HG03457 (cell line): ENCODE measurements around the gene ERVMER34-1.

ENCODE experiments used
- ATAC-seq: cut with Tn5 transposase; IDR thresholded peaks from one replicate; pipeline ENCODE4 v1.9.1; 2021; ENCODE audit warnings: moderate number of reproducible peaks; ENCODE audit not compliant: unreplicated experiment

Gene ERVMER34-1

DNA sequence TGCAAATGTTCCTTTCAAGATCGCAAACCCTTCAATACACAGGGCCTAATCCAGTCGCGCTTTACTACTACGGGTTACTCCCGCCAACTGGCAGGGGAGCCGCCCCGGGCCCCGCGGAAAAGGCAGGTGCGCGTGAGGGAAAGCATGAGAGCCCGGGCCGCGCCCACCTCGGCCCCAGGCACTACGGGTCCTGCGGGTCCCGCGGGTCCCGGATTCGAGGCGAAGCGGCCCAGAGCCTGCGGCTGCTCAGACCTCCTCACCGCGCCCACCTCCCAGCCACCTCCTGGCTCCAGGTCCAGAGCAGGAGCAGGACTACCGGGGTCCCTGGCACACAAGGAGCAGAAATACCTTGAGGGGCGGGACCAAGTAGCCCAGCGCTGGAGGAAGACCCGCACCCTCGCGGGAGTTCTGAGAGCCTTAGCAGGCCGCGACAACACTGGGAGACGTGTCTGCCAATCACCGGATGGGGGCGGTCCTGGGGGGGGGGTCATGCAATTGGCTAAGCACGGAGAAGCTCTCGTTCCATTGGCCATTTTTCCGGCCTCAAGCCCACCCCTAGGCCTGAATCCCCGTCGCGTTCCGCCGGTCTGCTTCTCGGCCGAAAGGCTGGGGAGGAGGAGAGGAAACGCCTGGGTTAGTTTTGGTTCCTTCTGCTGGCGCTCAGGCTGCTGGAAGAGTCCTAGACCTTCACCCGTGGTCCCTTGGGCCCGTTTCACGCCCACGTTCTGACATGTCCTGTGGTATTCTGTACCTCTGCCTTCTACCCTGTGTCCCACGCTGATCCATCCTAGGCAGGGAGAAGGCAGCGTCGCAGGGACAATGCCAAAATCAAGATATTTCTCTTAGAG, 29.0 kb downstream of the ERVMER34-1 start:
- peak; percentile 92 for ATAC-seq

DNA sequence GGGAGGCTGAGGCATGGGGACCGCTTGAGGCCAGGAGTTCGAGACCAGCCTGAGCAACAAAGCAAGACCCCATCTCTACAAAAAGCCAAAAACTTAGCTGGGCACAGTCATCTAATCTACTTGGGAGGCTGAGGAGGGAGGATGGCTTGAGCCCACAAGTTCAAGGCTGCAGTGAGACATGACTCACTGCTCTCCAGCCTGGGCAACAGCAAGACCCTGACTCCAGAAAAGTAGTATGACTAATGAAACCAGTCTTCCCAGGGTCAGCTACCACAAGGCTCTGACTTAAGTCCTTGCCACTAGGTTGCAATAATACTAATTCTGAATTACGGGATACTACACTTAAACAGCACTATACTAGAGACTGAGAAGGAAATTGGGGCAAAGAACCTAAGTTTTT, 33.1 kb downstream of the ERVMER34-1 start:
- no peak for ATAC-seq

DNA sequence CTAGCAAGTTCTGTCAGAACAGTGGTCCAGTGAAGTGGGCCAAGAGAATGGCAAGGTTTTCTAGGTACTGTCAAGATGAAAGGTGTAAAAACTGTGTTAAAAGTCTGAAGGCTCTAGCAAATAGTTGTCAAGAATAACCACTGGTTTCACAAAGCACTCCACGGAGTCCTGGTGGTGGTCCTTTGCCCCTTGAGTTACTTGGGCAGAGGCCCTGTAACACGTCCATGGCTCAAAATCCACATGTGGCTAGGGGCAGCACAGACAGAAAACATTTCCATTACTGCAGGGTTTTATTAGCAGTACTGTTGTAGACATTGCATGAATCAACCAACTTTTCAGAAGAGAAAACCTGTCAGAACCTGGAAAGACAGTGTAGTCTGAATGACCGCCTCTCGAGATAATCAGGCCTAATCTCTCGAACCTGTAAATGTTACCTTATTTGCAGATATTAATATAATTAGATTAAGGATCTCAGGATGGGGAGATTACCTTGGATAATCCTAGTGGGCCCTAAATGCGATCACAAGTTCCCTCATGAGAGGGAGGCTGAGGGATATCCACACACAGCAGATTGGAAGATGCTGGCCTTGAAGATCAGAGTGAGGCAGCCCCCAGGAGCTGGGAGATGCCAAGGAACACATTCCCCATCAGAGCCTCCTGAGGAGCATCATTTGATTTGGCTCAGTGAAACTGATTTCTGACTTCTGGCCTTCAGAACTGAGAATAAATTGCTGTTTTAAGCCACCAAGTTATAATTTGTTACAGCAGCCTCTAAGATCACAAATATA, 34.7 kb downstream of the ERVMER34-1 start:
- ATAC-seq: no peak

DNA sequence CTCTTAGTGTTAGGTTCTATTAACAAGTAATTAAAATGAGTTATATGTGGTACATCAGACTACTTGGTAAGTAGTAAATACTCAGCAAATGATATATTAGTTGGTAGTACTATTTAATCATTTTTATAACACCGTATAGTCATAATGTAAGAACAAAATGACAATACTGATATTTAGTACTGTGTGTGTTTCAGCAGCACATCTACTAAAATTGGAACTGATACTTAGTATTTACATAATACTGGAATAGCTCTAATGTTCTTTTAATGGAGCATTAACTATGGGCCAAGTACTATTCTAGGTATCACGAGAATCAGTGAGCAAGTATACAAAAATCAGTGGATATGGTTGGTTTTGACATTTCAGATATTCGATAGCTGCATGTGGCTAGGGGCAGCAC, 35.3 kb downstream of the ERVMER34-1 start:
- ATAC-seq: no peak

DNA sequence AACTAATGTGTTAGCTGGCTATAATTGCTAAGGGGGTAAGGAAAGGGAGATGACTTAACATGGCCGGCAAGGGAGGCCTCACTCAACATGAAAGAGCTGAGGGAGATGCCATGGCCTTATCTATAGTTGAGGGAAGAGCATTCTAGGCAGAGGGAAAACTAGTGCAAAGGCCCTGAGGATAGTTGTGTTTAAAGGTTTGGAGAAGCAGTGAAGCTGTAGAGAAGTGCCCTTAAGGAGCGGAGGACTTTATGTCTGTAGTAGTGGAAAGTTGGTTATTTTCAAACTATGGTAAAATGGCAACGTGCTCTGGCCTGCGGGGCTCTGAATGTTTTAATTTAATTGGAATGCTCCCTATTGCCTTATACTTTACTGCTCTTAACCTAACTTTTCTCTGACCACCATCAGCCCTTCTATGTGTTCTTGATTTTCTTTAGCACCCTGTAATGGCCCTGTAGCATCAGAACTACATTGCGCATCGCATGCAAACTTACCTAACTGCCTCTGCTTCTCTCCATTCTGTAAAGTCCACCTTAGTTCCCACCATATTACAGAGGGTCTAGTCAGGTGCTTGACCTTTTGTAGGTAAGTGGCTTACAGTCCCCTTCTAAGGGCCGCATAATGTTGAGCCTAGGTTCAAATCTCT, 35.8 kb downstream of the ERVMER34-1 start:
- no peak for ATAC-seq

DNA sequence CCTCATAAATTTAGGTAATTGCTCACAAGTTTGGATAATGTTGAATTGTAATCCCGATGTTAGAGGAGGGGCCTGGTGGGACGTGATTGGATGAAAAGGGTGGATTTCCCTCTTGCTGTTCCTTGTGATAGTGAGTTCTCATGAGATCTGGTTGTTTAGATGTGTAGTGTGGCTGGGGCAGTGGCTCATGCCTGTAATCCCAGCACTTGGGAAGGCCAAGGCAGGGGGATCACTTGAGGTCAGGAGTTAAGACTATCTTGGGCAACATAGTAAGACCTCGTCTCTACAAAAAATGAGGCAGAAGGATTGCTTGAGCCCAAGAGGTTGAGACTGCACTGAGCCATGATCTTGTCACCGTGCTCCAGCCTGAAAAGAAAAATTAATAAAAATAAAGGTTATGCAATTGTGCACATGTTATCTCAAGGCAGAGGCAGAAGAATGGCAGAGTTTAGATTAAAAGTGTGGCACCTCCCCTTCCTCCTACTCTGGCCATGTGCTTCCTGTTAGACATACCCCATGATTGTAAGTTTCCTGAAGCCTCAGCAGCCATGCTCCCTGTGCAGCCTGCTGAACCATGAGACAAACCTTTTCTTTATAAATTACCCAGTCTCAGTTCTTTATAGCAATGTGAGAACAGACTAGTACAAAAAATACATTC, 36.5 kb downstream of the ERVMER34-1 start:
- ATAC-seq: no peak

DNA sequence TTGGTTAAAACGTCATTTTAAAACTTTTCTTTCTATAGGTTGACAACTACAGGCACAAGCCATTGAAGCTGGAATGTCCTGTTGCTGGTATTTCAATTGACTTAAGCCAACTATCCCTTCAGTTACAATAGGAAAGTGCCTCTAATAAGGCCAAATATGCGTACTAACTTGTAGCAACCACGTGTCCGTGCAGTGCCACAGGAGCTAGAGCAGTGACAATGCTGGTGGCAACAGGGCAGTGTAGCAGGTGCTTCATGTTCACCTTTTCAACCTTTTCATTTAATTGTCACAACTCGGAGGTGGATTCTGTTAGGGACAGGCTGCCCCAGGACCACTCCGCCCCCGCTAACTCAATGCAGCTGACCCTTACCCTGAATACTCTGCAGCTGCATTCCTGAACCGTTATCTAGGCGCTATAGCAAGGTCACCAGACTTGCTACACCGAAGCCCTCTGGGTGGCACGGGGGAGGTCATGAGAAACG, 37.7 kb downstream of the ERVMER34-1 start:
- no peak for ATAC-seq

DNA sequence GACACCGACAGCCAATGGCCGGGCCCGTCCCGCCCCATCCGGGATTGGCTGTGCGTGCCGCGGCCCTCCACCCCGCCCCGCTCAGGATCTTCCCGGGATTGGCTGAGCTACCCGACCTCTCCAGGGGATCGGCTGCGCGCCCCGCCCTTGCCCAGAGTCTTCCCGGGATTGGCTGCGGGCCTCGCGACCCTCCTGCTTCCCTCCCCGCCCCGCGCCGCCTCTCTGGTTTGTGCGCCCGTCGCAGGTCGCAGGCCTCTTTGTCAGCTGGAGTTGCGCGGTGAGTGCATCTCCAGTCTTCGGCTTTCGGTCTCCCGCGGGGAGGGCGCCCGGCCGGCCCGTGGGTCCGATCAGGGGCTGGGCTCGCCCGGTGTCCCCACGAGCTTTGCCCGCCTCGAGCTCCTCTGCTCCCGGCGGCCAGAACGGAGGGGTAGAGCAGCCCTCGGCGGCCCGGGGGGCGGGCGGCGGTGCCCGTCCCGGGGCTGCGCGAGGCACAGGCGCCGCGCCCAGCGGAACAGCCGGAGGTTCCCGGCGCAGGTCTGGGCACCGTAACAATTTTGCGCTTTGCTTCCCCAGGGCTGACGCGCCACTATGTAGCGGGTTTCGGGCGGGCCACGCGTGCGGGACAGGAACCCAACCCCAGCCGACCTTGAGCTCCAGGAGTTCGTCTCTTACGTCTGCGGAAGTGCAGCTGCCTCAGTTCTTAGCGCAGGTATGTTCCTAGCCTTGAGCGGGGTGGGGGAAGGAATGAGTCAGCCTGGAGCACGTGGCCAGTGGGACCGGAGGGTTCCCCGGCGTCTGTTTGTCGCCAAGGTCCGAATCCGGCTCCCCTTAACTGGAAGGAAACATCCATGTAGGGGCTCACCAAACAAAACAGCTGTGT, 38.7 kb downstream of the ERVMER34-1 start:
- ATAC-seq: peak; percentile 88

DNA sequence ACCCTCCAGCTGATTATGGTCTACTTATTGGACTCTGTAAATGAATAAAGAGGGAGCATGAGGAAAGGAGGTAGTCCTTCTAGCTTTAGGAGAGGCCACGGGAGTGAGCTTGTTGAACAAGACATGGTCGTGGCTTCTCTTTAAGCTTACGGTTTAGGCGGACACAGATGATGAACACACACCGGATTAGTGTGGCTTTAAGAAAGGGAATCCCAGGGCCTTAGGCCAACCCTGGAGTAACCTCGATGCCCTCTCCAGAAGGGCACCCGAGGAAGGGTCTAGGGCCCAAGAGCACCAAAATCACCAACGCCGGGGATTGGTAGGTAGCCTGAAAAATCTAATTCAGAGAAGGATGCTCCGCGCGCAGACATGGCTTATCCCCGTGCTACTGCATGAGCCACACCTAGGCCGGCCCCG, 39.4 kb downstream of the ERVMER34-1 start:
- ATAC-seq: no peak

DNA sequence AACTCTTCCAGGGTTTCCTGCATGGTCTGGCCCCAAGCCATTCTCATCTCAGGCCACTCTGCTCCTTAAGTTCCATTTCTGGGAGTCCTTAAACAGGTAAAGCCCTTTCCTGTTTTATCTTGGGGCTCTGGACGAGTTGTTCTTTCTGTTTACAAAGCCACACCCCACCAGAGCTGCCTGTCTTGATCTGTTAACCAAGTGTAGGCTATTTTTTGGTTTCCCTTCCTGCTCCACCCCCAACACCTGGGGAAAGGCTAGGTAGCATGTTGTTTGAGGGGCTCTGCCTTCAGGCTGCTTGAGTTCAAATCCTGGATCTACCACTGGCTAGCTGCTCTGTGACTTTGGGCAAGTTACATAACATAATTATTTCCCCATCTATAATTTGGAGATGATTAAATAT, 40.0 kb downstream of the ERVMER34-1 start:
- no peak for ATAC-seq

DNA sequence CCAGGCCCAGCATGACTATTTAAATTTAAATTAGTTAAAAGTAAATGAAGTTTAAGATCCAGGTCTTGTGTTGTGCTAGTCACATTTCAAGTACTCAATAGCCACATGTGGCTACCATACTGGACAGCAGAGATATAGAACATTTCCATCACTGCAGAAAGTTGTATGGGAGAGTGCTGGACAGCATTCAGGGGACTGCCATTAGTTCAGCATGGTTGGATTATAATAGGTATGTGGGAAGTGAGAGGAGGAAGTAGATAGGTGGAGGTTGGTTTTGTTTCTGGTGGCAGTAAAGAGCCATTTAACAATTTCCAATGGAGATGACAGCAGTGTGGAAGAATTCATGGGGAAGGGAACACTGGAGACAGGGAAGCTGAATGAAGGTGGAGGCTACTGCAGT, 42.1 kb downstream of the ERVMER34-1 start:
- no peak for ATAC-seq

DNA sequence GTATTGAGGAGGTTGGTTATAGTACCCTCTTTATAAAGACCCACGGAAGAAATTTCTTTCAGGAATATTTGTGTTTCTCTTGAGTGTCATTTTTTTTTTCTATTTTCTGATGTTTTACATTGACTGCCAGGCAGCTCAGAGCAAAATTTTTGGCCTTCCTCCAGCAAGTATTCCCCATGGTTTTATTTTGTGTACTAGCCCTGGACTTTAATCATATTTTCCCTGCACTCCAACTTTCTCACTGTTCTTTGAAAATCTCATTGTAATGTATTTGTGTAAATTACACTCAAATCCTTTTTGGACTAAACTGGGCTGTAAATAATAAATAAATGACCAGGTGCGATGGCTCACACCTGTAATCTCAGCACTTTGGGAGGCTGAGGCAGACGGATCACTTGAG, 46.6 kb downstream of the ERVMER34-1 start:
- no peak for ATAC-seq

DNA sequence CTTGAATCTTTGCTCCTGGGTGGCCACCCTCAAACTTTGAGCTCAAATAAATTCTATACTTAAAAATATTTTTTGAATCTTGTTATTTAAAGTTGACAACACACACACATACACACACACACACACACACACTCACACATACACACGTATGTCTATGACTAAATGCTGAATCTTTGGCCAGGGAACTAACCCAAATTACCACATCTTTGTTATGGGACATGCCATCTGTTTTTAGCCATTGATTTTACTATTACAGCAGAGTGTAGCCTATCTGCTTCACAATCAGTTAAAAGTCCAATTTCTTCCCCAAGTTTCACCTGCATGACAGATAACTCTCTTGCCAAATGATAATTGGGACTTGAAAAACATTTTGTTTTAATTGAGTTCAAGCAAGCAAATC, 47.1 kb downstream of the ERVMER34-1 start:
- no peak for ATAC-seq

DNA sequence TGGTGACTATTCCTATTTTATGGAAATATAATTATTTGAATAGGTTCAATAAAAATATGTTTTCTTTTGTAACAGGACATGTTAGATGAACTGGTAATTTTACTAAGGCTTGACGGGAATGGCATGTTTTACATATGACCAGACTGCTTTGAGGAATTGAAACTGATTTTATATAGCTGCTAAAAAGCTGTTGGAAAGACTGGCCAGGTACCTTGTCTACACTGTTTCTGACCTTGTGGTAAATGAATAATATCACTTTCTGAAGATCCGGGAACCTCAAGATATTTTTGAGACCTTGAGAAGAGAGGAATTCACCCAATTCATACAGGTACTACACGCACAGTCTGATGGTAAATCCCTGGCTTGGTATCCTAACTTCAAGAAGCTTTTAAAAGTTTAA, 50.0 kb downstream of the ERVMER34-1 start:
- peak; percentile 93 for ATAC-seq

DNA sequence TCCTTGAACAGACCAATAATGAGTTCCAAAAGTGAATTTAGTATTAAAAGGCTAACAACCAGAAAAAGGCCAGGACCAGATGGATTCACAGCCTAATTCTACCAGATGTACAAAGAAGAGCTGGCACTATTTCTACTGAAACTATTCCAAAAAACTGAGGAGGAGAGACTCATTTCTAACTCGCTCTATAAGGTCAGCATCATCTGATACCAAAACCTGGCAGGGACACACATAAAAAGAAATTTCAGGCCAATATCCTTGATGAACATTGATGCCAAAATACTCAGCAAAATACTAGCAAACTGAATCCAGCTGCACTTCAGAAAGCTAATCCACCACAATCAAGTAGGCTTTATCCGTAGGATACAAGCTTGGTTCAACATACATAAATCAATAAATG, 56.3 kb downstream of the ERVMER34-1 start:
- no peak for ATAC-seq

DNA sequence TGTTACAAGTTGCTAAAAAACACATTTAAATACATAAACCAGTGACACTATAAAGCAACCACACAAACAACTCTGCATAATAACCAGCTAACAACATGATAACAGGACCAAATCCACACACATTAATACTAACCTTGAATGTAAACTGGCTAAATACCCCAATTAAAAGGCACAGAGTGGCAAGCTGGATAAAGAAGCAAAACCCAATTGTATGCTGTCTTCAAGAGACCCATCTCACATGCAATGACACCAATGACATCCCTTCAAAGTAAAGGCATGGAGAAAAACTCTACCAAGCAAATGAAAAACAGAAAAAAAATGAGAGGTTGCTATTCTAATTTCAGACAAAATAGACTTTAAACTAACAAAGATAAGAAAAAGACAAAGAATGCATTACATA, 57.7 kb downstream of the ERVMER34-1 start:
- no peak for ATAC-seq
